ENCODE measurements around the gene BATF.

DNA sequence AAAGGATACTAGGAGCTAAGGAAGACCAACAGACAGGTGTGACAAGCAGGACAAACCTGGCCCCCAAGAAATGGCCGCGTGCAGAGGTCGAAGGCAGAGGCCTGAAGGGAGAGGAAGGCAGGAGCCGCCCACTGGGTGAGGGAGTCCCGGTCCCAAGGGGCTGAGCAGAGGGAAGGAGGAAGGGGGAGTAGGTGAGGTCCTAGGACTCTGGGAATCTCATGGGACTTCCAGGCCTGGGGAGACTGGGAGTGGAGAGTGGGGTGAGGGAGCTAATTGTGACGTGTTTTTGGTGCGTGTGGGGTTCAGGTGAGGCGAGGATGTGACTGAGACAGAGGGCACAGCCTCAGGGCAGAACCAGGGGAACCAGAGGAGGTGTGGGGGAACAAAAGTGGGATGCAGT, 44.5 kb downstream of the BATF start:
- TF ChIP-seq, protein P1, sequence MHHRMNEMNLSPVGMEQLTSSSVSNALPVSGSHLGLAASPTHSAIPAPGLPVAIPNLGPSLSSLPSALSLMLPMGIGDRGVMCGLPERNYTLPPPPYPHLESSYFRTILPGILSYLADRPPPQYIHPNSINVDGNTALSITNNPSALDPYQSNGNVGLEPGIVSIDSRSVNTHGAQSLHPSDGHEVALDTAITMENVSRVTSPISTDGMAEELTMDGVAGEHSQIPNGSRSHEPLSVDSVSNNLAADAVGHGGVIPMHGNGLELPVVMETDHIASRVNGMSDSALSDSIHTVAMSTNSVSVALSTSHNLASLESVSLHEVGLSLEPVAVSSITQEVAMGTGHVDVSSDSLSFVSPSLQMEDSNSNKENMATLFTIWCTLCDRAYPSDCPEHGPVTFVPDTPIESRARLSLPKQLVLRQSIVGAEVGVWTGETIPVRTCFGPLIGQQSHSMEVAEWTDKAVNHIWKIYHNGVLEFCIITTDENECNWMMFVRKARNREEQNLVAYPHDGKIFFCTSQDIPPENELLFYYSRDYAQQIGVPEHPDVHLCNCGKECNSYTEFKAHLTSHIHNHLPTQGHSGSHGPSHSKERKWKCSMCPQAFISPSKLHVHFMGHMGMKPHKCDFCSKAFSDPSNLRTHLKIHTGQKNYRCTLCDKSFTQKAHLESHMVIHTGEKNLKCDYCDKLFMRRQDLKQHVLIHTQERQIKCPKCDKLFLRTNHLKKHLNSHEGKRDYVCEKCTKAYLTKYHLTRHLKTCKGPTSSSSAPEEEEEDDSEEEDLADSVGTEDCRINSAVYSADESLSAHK (tag by site-specific recombination; IDR thresholded peaks at IDR 0.05): no peak
- no peak for TF ChIP-seq ZNF175 (tag by site-specific recombination; IDR thresholded peaks at IDR 0.05)
- TF ChIP-seq, protein P2, sequence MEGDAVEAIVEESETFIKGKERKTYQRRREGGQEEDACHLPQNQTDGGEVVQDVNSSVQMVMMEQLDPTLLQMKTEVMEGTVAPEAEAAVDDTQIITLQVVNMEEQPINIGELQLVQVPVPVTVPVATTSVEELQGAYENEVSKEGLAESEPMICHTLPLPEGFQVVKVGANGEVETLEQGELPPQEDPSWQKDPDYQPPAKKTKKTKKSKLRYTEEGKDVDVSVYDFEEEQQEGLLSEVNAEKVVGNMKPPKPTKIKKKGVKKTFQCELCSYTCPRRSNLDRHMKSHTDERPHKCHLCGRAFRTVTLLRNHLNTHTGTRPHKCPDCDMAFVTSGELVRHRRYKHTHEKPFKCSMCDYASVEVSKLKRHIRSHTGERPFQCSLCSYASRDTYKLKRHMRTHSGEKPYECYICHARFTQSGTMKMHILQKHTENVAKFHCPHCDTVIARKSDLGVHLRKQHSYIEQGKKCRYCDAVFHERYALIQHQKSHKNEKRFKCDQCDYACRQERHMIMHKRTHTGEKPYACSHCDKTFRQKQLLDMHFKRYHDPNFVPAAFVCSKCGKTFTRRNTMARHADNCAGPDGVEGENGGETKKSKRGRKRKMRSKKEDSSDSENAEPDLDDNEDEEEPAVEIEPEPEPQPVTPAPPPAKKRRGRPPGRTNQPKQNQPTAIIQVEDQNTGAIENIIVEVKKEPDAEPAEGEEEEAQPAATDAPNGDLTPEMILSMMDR (tag by site-specific recombination; IDR thresholded peaks at IDR 0.05): no peak
- TF ChIP-seq GLI4 (tag by site-specific recombination; IDR thresholded peaks at IDR 0.05): no peak
- TF ChIP-seq SP3 (tag by site-specific recombination; IDR thresholded peaks at IDR 0.05): no peak
- TF ChIP-seq, protein P3, sequence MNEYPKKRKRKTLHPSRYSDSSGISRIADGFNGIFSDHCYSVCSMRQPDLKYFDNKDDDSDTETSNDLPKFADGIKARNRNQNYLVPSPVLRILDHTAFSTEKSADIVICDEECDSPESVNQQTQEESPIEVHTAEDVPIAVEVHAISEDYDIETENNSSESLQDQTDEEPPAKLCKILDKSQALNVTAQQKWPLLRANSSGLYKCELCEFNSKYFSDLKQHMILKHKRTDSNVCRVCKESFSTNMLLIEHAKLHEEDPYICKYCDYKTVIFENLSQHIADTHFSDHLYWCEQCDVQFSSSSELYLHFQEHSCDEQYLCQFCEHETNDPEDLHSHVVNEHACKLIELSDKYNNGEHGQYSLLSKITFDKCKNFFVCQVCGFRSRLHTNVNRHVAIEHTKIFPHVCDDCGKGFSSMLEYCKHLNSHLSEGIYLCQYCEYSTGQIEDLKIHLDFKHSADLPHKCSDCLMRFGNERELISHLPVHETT (tag by site-specific recombination; IDR thresholded peaks at IDR 0.05): no peak
- no peak for TF ChIP-seq MYNN (tag by site-specific recombination; IDR thresholded peaks at IDR 0.05; ENCODE audit: borderline replicate concordance)
- no peak for TF ChIP-seq MEIS1 (CRISPR knock-in tag; IDR thresholded peaks at IDR 0.05; ENCODE audit: borderline replicate concordance)
- no peak for TF ChIP-seq ZNF792 (tag by site-specific recombination; IDR thresholded peaks at IDR 0.05)
